Measurements from ENCODE around the gene DDAH1.

DNA sequence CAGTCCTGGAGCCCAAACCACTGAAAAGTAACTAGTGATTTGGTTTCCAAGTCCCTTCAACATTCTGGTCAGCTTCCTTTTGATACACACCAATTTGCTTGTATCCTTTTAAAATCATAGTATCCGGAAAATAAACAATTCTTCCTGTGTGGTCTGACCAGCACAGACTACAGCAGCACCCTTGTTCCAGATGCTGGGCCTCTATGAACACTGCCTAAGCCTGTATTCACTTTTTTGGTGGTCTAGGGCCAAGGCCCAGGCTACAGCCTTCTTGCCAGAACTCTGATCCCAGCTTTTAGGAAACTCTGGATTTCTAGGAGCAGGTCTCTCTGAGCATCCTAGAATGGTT, 801 bp upstream of the DDAH1 start:
- TF ChIP-seq CTCF (conservative IDR thresholded peaks at IDR 0.05) (no peak), ZFX (IDR thresholded peaks at IDR 0.05) (no peak)
